Measurements from ENCODE around the gene IFT27.
"Not testable (repeated sequence)": the region's sequence is repeated elsewhere in the genome, so short reads cannot be mapped to it uniquely, and the experiment has no call there.

IFT27 gene

GRCh38 chr22:36743011-36743410 is 32.9 kb downstream of the IFT27 start:
- DNase-seq: no peak

GRCh38 chr22:36741968-36742367 is 34.0 kb downstream of the IFT27 start:
- no peak for DNase-seq

GRCh38 chr22:36741204-36741793 is 34.6 kb downstream of the IFT27 start:
- DNase-seq: peak; percentile 17

- no peak for DNase-seq
Observed at GRCh38 chr22:36740716-36741115, 35.2 kb downstream of the IFT27 start.

- DNase-seq: no peak
Observed at GRCh38 chr22:36739185-36739584, 36.7 kb downstream of the IFT27 start.

GRCh38 chr22:36738416-36739020 is 37.4 kb downstream of the IFT27 start:
- no peak for DNase-seq

GRCh38 chr22:36737776-36738175 is 38.1 kb downstream of the IFT27 start:
- DNase-seq: peak; percentile 94

GRCh38 chr22:36736701-36737320 is 39.1 kb downstream of the IFT27 start:
- DNase-seq: peak; percentile 40

- DNase-seq: peak; percentile 92
Observed at GRCh38 chr22:36734171-36735058, 41.5 kb downstream of the IFT27 start.

- DNase-seq: no peak
Observed at GRCh38 chr22:36733271-36733670, 42.6 kb downstream of the IFT27 start.

GRCh38 chr22:36732609-36733008 is 43.3 kb downstream of the IFT27 start:
- DNase-seq: no peak

GRCh38 chr22:36731916-36732315 is 44.0 kb downstream of the IFT27 start:
- DNase-seq: no peak

GRCh38 chr22:36731321-36731720 is 44.6 kb downstream of the IFT27 start:
- not testable (repeated sequence) for DNase-seq

GRCh38 chr22:36730176-36730858 is 45.6 kb downstream of the IFT27 start:
- DNase-seq: no peak

- DNase-seq: no peak
Observed at GRCh38 chr22:36729321-36729720, 46.6 kb downstream of the IFT27 start.

- no peak for DNase-seq
Observed at GRCh38 chr22:36728505-36728904, 47.4 kb downstream of the IFT27 start.

GRCh38 chr22:36727927-36728488 is 47.9 kb downstream of the IFT27 start:
- no peak for DNase-seq

- no peak for DNase-seq
Observed at GRCh38 chr22:36727110-36727509, 48.8 kb downstream of the IFT27 start.

GRCh38 chr22:36726007-36726380 is 49.9 kb downstream of the IFT27 start:
- no peak for DNase-seq

- no peak for DNase-seq
Observed at GRCh38 chr22:36725366-36726006, 50.4 kb downstream of the IFT27 start.

- no peak for DNase-seq
Observed at GRCh38 chr22:36724836-36725235, 51.1 kb downstream of the IFT27 start.

GRCh38 chr22:36722055-36722454 is 53.9 kb downstream of the IFT27 start:
- DNase-seq: no peak
